Hematopoietic multipotent progenitor cell treated with erythropoietin and hydrocortisone succinate and interleukin-3 and kit ligand, for 4 days (in vitro differentiated cells): ENCODE results near the gene LCORL.
"Not testable (repeated sequence)": the region's sequence is repeated elsewhere in the genome, so short reads cannot be mapped to it uniquely, and the experiment has no call there.

Source experiments
- DNase-seq: peaks from one replicate; pipeline ENCODE4 v3.0.0-alpha.2; 2015

LCORL gene

GRCh38 chr4:18021720-18022571 is at the start of gene LCORL:
TSS of gene LCORL (minus strand) at chr4:18021755. CDS start at chr4:18021751, 4 bp downstream.
- DNase-seq = peak; percentile 98

DNA sequence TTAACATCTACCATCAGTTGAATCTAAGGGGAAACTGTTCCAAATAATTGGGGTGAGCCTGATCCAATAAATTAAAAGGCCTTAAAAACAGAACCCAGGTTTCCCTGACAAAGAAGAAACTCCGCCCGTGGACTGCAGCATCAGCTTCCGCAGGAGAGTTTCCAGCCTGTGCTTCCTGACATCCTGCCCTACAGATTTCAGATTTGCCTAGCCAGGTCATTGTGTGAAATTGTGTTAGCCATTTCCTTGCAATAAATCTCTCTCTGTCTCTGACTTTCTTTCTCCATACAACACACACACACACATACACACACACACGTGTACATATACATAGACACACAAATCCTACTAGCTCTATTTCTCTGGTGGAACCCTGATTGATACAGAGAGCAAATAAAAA is 48.3 kb upstream of the LCORL start:
- no peak for DNase-seq

DNA sequence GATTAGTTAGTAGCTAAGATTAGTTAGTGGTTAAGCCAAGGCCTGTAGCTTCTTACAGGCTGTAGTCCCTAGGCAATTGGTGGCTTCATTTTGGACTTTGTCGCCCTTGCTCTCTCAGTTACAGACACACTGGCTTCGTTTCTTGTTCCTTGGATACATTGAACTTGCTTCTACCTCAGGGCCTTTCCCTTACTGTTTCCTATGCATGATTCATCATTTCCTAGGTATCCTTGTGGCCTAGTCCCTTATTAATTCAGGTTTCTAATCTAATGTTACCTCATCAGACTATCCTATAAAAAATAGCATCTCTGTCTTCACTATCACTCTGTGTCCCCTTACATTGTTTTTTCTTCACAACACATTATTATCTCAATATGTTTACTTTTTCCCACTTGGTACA is 45.5 kb upstream of the LCORL start:
- DNase-seq = no peak

- no peak for DNase-seq
Measured at GRCh38 chr4:18063079-18063478, 41.5 kb upstream of the LCORL start.

DNA sequence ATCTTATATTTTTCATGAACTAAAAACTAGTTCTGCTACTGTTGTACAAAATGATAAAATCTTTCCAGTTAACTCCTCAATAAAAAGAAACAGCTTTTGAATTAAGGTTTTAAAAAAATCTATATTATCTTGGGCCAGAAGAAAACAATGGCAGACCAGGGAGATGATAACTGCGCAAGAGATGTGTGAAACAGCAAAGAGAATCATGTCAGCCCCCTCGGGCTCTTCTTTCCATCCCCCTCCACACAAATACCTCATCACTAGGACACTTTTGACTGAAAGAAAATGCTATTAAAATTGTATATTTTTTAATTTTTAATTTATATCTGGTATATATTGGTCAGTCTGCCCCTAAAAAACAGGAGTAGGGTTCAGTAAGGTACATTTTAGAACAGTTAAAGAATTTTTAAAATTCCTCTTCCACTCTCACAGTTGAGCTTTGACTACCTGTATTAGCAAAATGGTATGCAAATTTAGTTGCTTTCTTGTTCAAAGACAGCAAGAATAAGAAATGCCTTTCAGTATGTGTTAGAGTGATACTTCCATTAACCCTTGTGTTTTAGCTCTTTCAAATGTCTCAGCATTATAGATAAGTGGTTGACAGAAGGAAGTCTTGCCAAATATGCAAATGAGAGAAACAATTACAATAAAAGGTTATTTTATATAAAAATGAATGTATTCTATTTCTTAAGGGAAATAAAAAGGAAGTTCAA is 36.4 kb upstream of the LCORL start:
- DNase-seq = no peak

DNA sequence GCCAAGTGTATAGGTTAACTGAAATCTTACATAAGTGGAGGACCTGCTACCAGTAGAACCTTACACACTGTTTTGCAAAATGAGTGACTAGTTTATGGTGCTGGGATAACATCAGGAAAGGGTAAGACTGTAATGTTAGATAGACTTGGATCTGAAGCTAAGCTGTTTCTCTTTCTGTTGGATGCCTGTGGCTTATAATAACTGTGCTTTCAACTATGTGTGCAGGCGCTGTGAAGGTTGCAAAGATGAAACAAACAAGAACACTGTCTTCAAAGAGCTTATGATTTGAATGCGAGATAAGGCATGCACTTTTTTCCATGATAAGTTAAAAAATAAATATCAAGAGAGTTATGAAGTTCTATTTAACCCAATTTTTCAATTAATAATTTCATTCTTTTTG is 34.5 kb upstream of the LCORL start:
- DNase-seq = no peak

DNA sequence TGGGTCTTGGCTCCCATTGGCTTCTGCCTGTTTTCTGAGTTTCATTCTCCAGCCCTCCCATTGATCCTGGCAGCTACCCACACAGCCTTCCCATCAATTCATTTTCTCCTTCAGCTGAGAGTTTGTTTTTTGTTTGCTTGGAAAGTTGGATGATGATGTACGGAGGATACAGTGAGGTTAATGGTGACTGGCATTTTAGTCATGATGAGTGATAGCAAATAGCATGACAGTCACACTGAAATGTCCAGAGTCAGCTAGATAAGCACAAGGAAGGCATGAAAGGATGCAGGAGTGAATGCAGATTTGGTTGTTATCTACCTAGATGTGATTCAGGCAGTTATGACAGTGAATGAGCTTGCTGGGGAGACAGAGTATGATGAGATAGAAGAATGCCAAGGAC is 30.6 kb upstream of the LCORL start:
- DNase-seq = no peak

GRCh38 chr4:18051281-18051680 is 29.7 kb upstream of the LCORL start:
- no peak for DNase-seq

DNA sequence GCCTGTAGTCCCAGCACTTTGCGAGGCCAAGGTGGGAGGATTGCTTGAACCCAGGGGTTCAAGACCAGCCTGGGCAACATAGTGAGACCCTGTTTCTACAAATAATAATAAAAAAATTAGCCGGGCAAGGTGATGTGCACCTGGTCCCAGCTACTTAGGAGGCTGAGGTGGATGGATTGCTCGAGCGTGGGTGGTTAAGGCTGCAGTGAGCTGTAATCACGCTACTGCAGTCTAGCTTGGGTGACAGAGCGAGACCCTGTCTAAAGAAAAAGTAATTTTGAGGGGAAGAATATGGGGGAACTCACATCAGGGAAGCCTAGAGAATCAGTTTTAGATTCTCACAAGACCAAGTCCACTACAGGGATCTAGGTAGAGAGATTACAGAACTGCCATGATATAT is 28.9 kb upstream of the LCORL start:
- no peak for DNase-seq

- no peak for DNase-seq
Measured at GRCh38 chr4:18049446-18049845, 27.9 kb upstream of the LCORL start.

DNA sequence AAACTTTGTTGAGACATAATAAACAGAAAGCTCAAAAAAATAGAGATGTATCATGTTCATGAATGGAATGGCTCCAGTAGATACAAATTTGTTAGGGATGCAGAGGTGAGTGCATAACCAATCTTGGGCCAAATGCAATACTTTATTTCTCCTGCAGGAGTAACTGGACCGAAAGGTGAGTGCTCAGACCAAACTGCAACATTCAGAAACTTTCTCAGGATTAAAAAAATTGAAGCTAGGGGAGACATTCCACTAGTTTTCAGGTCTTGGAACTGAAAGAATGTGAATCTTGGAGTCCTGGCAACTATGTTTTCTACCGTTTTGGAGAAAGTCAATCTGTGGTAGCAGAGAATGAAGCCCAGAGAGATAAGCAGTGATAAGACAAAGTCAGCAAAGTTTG is 21.2 kb upstream of the LCORL start:
- no peak for DNase-seq

DNA sequence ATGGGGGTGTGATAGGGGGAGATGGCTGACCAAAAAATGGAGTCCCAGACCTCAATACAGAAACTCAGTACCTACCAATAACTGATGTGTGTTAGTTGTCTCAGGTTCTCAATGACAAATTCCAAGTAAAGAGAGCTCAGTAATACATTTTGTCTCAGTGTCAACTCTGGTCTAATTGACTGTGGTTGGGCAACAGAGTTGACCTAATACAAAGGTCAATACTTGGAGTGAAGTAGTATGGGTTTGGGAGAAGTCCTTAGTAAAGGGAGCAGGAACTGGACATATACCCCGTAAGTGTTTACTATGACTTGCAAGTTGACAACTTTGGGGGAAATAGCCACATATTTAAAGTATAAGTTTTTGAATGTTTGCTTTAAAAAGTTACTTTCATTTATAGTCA is 20.5 kb upstream of the LCORL start:
- no peak for DNase-seq

DNA sequence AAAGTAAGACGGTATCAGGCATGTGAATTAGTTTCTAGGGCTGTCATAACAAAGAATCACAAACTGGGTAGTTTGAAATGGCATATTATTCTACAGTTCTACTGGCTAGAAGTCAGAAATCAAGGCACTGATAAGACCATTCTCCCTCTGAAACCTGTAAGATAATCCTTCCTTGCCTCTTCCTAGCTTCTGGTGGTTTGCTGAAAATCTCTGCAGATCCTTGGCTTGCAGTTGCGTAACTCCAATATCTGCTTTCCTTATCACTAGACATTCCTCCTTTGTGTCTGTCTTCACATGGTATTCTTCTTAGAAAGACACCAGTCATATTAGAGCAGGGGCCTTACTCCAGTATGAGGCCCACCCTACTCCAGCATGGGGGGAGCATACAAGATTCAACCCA is 19.6 kb upstream of the LCORL start:
- no peak for DNase-seq

DNA sequence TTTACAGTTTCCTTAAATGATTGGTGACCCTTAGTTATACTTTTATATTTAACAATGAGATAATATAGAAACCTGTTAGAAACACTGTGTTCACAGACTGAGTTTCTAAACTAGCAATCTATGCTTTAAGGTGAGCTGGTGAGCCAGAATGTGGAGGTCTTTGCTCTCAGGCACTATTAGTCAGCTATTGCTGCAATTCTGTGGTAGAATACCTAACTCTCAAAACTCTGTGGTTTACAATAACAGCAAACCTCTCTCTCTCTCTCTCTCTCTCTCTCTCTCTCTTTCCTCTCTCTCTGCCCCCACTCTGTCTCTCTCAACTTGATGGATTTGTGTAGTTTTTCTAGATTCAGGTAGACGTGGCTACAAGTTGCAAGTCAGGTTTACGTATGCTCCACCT is 17.6 kb upstream of the LCORL start:
- no peak for DNase-seq

DNA sequence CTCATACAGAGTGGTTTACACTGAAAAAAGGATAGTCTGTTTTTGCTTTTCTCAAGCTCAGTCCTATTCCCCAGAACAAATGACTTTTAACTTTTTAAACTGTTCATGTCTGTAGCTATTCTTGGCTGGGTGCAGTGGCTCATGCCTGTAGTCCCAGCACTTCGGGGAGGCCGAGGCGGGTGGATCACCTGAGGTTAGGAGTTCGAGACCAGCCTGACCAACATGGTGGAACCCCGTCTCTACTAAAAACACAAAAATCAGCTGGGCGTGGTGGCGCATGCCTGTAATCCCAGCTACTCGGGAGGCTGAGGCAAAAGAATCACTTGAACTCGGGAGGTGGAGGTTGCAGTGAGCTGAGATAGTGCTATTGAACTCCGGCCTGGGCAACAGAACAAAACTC is 14.8 kb upstream of the LCORL start:
- not testable (repeated sequence) for DNase-seq

DNA sequence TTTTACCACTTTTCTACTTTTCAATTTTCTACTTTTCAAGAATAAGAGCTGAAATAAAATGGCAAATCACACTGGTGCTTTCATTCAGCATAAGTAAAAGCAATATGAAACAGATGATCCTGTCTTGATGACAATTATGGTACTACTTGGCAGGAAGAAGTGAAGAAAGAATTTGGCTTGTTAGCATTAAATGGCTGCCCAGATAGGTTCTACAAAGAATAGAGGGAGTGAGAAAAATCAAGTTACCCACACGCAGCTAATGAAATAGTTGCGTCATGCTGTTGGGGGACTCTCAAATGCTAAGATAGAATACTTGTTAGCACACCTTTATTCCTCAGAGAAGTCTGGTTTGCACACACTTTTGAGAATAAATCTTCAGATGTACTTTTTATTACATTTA is 12.5 kb upstream of the LCORL start:
- DNase-seq = no peak

GRCh38 chr4:18033111-18034085 is 11.8 kb upstream of the LCORL start:
- DNase-seq = peak; percentile 26

GRCh38 chr4:18025288-18025687 is 3.7 kb upstream of the LCORL start:
- peak; percentile 21 for DNase-seq

DNA sequence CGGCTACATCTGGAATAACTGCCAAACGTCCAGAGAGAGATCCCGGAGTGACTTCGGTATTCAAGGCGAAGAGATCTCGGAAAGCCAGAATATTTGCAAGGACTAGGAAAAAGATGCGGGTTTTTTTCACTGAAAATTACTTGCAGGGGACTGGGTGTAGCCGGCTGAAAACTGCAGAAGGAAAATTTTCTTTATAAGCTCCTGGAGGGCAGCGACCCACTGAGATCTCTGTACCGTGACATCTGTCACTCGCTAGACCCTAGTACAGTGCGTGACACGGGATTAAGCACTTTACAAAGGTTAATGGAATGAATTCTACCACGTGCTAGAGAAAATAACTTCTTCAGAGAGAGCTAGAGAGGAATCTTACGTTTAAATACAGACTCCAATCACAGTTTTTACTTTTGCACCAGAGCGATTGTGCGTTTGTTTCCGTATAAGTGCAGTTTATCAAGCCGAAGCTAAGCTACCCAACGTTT is 1.1 kb upstream of the LCORL start:
- peak; percentile 31 for DNase-seq

GRCh38 chr4:18021470-18021719 is 160 bp downstream of the LCORL start:
- DNase-seq = no peak

DNA sequence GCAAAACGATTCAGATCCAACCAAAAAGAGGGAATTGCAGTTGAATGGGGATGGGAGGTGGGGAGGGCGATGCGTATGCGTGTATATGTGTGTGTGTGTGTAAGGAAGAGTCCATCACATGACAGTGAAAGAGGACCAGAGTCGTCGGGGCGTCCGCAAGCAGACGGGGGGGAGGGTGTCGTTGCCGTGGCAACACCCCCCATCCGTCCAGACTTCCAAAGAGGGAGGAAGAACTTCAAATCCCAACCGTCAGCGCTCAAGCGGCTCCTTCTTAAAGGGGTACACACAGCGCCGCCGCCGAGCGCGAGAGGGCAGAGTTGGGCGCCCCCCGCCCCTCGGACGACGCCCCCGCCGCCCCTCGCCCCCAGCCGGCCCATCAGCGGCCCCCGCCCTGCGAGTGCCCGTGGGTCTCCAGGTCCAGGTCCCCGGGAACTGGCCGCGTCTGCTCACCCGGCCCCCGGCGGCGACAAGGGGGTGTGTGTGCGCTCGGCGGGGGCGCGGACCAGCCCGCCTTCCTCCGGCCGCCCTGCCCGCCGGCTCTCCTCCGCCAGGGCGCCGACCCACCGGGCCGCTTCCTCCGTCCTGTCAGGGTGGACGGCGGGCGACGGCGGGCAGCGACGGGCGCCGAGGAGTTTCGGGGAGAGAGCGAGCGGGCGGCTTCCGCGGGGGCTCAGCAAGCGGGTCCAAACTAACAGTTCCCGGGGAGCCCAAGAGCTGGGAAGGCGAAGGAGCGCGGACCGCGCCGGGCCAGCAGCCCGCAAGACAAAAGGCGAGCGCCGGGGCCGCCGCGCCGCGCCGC is 685 bp downstream of the LCORL start:
- peak; percentile 88 for DNase-seq

DNA sequence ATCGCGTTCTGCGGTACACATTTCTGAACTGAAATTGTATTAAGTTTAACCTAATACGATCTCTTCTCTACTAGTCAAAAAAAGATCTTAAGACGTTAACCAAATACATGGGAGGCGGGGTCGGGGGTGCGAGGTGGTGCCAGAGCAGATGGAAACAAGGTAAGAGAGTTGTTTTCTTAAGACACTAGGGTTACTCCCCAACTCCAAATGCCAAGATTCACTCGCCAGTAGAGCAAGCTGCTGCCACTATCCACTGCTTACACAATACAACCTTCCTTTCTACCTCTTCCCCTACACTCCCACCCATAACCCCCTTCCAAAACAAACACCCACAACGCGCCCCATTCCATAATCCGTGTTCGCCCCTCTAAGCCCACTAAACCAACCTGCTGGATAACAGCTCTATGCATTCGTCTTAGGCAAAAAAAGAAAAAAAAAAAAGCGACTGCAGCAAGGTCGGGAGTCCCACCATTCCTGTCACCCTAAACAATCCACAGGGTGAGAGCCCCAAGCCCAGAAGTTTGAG is 1.3 kb downstream of the LCORL start:
- peak; percentile 49 for DNase-seq
